Vagina (tissue), 2 donors: ENCODE results near the gene PPIA.

Experiments
- CTCF ChIP-seq, 3 experiments: fragments of 450-650 bp in 2 of 3; fragments of 200-600 bp in 1 of 3; sonication (generic) in 1 of 3; IDR thresholded peaks; one replicate each; pipeline ENCODE4 v1.5.1; 2017 to 2019; ENCODE audit warnings: antibody characterized with exemption in 3 of 3, mild to moderate bottlenecking in 2 of 3, moderate library complexity in 2 of 3
- POLR2A ChIP-seq, 2 donors: fragments of 450-650 bp; IDR thresholded peaks; one replicate each; pipeline ENCODE4 v1.6.1; 2017; ENCODE audit warnings: antibody characterized with exemption in 2 of 2, mild to moderate bottlenecking in 2 of 2, moderate library complexity in 2 of 2
- POLR2AphosphoS5 ChIP-seq, 2 donors: sonication (generic); formaldehyde crosslinking; IDR thresholded peaks; one replicate each; pipeline ENCODE4 v1.9.0; 2017; ENCODE audit warnings: antibody characterized with exemption in 2 of 2, mild to moderate bottlenecking in 2 of 2, low read depth in 1 of 2; ENCODE audit not compliant: insufficient read depth in 1 of 2

- TF ChIP-seq CTCF (IDR thresholded peaks at IDR 0.05), result no peak
- no peak for TF ChIP-seq POLR2AphosphoS5 (IDR thresholded peaks at IDR 0.05; ENCODE audit: insufficient read depth in 1 of 2, low read depth in 1 of 2)
- TF ChIP-seq POLR2A (IDR thresholded peaks at IDR 0.05), result no peak
These were observed 31.6 kb upstream of the PPIA start for GRCh38 chr7:44764665-44765578.
